ENCODE measurements around the gene ZNF431. TPM values are rescaled to one million over a fixed set of nuclear protein-coding genes. Genes with fewer than 3 reads are reported as not detected.

The ZNF431 gene
- total and polyA plus RNA-seq, 2 of the 4 experiments (the other 2 are of a cell fraction), result 4.3 to 4.5 TPM

DNA sequence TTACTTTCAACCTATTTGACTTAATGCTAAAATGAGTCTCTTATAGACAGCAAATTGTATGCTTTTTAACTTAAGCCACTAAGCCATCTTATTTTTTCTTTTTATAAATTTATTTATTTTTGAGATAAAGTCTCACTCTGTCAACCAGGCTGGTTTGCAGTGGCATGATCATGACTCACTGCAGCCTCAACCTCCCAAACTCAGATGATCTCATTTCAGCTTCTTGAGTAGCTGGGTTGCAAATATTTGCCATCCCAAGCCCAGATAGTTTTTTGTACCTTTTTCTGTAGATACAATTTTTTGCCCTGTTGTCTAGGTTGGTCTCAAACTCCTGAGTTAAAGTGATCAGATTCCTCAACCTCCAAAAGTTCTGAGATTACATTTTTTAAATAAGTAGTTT, 32.7 kb upstream of the ZNF431 start:
- Histone ChIP-seq H4K8ac (ENCODE audit: low read depth in 2 of 2, low read length in 2 of 2) (no peak overlapping the region), H3K4me2 (ENCODE audit: low read depth, low read length) (no peak overlapping the region), H2BK15ac (ENCODE audit: low read depth, low read length) (no peak overlapping the region), H4K91ac (ENCODE audit: insufficient read depth, low read depth, low read length) (no peak overlapping the region), H4K5ac (ENCODE audit: low read depth, low read length) (no peak overlapping the region), H2AFZ (replicated peaks; ENCODE audit: low read length, poor library complexity) (no peak overlapping the region), H2AK5ac (ENCODE audit: low read depth, low read length) (no peak overlapping the region), H3K79me1 (ENCODE audit: low read depth in 1 of 2, low read length in 2 of 2) (peaks cover 6 to 16% of the 10 kb centered on the region in 2 experiments; a peak in 2 of 4 replicates), H3K4me1 (ENCODE audit: control insufficient read depth, insufficient read depth, low read length) (no peaks in the 10 kb centered on the region), H2BK20ac (ENCODE audit: low read depth, low read length) (no peak overlapping the region), H4K20me1 (ENCODE audit: insufficient read depth, low read length) (no peaks in the 10 kb centered on the region), H3K56ac (ENCODE audit: extremely low read depth, insufficient read depth, low read length) (no peak overlapping the region), H3K27ac (ENCODE audit: insufficient read depth, low read length) (no peak overlapping the region), H2AK9ac (replicated peaks; ENCODE audit: low read depth, low read length, poor library complexity) (no peak overlapping the region), H3K18ac (ENCODE audit: low read depth, low read length) (no peak overlapping the region), H2BK120ac (ENCODE audit: low read depth, low read length) (no peak overlapping the region), H3K4ac (ENCODE audit: low read depth, low read length) (no peak overlapping the region), H3K4me3 (ENCODE audit: insufficient read depth, low read depth, low read length) (no peak overlapping the region), H3K14ac (replicated peaks; ENCODE audit: low read depth, low read length) (no peak overlapping the region), H3K23ac (ENCODE audit: low read depth, low read length) (no peak overlapping the region), H3K27me3 (ENCODE audit: control insufficient read depth, insufficient read depth, low read length) (no peaks in the 10 kb centered on the region), H3K9ac (ENCODE audit: low read depth, low read length) (no peak overlapping the region), H3K36me3 (ENCODE audit: control insufficient read depth, insufficient read depth, low read length) (peaks cover 6% of the 10 kb centered on the region; the same call in 1 of the 2 replicates), H2BK5ac (ENCODE audit: low read depth, low read length, poor library complexity, severe bottlenecking) (no peak overlapping the region), H3K9me1 (ENCODE audit: insufficient read depth, low read length) (no peaks in the 10 kb centered on the region), H3K9me3 (ENCODE audit: control insufficient read depth, insufficient read depth, low read length) (0 out of 2 replicates have a peak, but pooled peaks cover 2% of the 10 kb centered on the region)
- BruUV-seq (replicated peaks), result no TSS peak
- peak; percentile 20; the same call in 1 of the 2 replicates for TF ChIP-seq FOS (IDR thresholded peaks at IDR 0.05; ENCODE audit: low read depth, low read length)
- TF ChIP-seq, protein P1, sequence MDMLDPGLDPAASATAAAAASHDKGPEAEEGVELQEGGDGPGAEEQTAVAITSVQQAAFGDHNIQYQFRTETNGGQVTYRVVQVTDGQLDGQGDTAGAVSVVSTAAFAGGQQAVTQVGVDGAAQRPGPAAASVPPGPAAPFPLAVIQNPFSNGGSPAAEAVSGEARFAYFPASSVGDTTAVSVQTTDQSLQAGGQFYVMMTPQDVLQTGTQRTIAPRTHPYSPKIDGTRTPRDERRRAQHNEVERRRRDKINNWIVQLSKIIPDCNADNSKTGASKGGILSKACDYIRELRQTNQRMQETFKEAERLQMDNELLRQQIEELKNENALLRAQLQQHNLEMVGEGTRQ (IDR thresholded peaks at IDR 0.05; ENCODE audit: low read depth, low read length), result no peak
- ChIA-PET CTCF (no interaction called here), POLR2A (ENCODE audit: unreplicated experiment) (no interaction called here)
- ATAC-seq (ENCODE audit: low read depth), result peak; percentile 79
- intact Hi-C loops (cut with micrococcal nuclease), result no loop called here
- in situ Hi-C loops (cut with MboI; ENCODE audit: low sequenced_read_pairs), result no loop called here
- dilution Hi-C loops (cut with HindIII; ENCODE audit: low sequenced_read_pairs, unreplicated experiment), result no loop called here
- DNase-seq, result peak; percentile 60

All from IMR-90 (cell line).